NCI-H1930 (cell line): ENCODE measurements around the gene FOXN1.
"Not testable (repeated sequence)": the region's sequence is repeated elsewhere in the genome, so short reads cannot be mapped to it uniquely, and the experiment has no call there.

Experiments used
- DNase-seq, 2 experiments: peaks; one replicate each; lab custom pipeline; 2025; lab: John Stamatoyannopoulos, UW

The FOXN1 gene

GRCh38 chr17:28573966-28574480, 67.9 kb downstream of the FOXN1 start:
- DNase-seq: no peak

- no peak for DNase-seq
These were observed 68.4 kb downstream of the FOXN1 start for GRCh38 chr17:28574526-28574925.

GRCh38 chr17:28575126-28575795, 69.1 kb downstream of the FOXN1 start:
- DNase-seq: no peak

GRCh38 chr17:28576016-28576415, 69.9 kb downstream of the FOXN1 start:
- DNase-seq: not testable (repeated sequence)

- DNase-seq: peak; percentile 91 to 97
These were observed 70.8 kb downstream of the FOXN1 start, which contains the start of gene ALDOC for GRCh38 chr17:28576758-28577465. TSS of gene ALDOC (minus strand) at chr17:28576895. CDS start at chr17:28575532, 1,363 bp downstream.

- no peak for DNase-seq
These were observed 71.3 kb downstream of the FOXN1 start for GRCh38 chr17:28577466-28577824.

- no peak for DNase-seq
These were observed 72.4 kb downstream of the FOXN1 start for GRCh38 chr17:28578246-28579195.

- DNase-seq: no peak
These were observed 73.4 kb downstream of the FOXN1 start for GRCh38 chr17:28579526-28579925.

GRCh38 chr17:28580959-28581358, 74.8 kb downstream of the FOXN1 start:
- DNase-seq: no peak

- DNase-seq: no peak
These were observed 76.4 kb downstream of the FOXN1 start for GRCh38 chr17:28582513-28582912.

- no peak for DNase-seq
These were observed 78.3 kb downstream of the FOXN1 start for GRCh38 chr17:28584434-28584833.

- DNase-seq: no peak
These were observed 79.7 kb downstream of the FOXN1 start for GRCh38 chr17:28585851-28586250.
